Measurements from ENCODE around the gene SLC25A24. TPM values are rescaled to one million over a fixed set of nuclear protein-coding genes. Genes with fewer than 3 reads are reported as not detected.

SLC25A24 gene
- total RNA-seq, 1 experiment from 2014 or later: 23.6 TPM

DNA sequence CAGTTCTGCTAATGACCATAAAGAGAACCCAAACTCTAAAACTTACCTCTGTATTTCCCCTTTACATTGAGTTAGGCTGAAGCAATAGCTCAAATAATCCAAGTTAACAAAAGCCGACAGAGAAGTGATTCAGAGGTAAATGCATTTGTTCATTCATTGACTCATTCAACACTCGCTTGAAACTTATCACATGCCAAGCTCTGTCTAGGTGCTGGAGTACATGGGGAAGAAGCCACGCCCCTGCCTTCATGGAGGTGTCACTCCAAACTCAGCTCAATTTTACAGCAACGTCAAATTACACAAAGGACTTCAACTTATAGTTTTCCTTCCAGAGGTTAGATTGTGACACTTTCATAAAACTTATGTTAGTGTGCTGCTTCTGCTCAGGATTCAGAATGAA, 45.8 kb downstream of the SLC25A24 start:
- POLR2A ChIA-PET: no interaction called here
- H3K4me3 ChIP-seq (replicated peaks in 1 of 2; ENCODE audit: low read depth in 1 of 2, low read length in 2 of 2): no peak overlapping the region
- H3K9me2 ChIP-seq (ENCODE audit: insufficient read depth): no peaks in the 10 kb centered on the region
- no peaks in the 10 kb centered on the region for H3K27me3 ChIP-seq (ENCODE audit: insufficient read depth, low read length)
- no TSS peak for BruUV-seq (replicated peaks)
- no peaks in the 10 kb centered on the region for H3K4me1 ChIP-seq (ENCODE audit: control insufficient read depth in 1 of 2, insufficient read depth in 2 of 2, low read length in 2 of 2)
- no peaks in the 10 kb centered on the region for H3K9me3 ChIP-seq (ENCODE audit: control insufficient read depth in 1 of 2, insufficient read depth in 1 of 2, low read depth in 1 of 2, low read length in 2 of 2)
- H2AFZ ChIP-seq (ENCODE audit: low read depth, low read length, poor library complexity, severe bottlenecking): no peak overlapping the region
- H3K9ac ChIP-seq (ENCODE audit: low read length): no peak overlapping the region
- ATAC-seq: no peak
- RAD21 ChIA-PET (ENCODE audit: low non-redundant PET in 1 of 2, low total read pairs in 2 of 2, uncharacterized antibody in 2 of 2, unreplicated experiment in 2 of 2): no interaction called here
- CTCF ChIA-PET: no interaction called here
- H4K20me1 ChIP-seq (ENCODE audit: insufficient read depth): no peaks in the 10 kb centered on the region
- no peak overlapping the region for H3K4me2 ChIP-seq (ENCODE audit: low read length)
- peaks cover 0 to 8% of the 10 kb centered on the region in 2 experiments; a peak in 3 of 4 replicates for H3K36me3 ChIP-seq (ENCODE audit: control insufficient read depth in 1 of 2, insufficient read depth in 2 of 2, low read length in 2 of 2)
- TF ChIP-seq CBX3 (IDR thresholded peaks at IDR 0.05; ENCODE audit: low read depth): no peak
- no peak for TF ChIP-seq ELF1 (IDR thresholded peaks at IDR 0.05; ENCODE audit: borderline replicate concordance, low read depth)
- TF ChIP-seq EZH2 (IDR thresholded peaks at IDR 0.05): no peak
- TF ChIP-seq, protein P1, sequence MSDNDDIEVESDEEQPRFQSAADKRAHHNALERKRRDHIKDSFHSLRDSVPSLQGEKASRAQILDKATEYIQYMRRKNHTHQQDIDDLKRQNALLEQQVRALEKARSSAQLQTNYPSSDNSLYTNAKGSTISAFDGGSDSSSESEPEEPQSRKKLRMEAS (IDR thresholded peaks at IDR 0.05): no peak
- TF ChIP-seq POLR2A (IDR thresholded peaks at IDR 0.05; ENCODE audit: borderline replicate concordance, extremely low read depth, insufficient read depth, insufficient read length): no peak
- TF ChIP-seq SIN3A (IDR thresholded peaks at IDR 0.05; ENCODE audit: low read depth): no peak
- TF ChIP-seq, protein P2, sequence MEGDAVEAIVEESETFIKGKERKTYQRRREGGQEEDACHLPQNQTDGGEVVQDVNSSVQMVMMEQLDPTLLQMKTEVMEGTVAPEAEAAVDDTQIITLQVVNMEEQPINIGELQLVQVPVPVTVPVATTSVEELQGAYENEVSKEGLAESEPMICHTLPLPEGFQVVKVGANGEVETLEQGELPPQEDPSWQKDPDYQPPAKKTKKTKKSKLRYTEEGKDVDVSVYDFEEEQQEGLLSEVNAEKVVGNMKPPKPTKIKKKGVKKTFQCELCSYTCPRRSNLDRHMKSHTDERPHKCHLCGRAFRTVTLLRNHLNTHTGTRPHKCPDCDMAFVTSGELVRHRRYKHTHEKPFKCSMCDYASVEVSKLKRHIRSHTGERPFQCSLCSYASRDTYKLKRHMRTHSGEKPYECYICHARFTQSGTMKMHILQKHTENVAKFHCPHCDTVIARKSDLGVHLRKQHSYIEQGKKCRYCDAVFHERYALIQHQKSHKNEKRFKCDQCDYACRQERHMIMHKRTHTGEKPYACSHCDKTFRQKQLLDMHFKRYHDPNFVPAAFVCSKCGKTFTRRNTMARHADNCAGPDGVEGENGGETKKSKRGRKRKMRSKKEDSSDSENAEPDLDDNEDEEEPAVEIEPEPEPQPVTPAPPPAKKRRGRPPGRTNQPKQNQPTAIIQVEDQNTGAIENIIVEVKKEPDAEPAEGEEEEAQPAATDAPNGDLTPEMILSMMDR (IDR thresholded peaks at IDR 0.05 in 2 of 3, conservative IDR thresholded peaks at IDR 0.05 in 1 of 3; ENCODE audit: borderline replicate concordance in 1 of 3, insufficient read depth in 1 of 3, low read depth in 2 of 3, low read length in 2 of 3): no peak
- no peak for TF ChIP-seq ZNF274 (IDR thresholded peaks at IDR 0.05; ENCODE audit: low read depth, low read length)
- TF ChIP-seq, protein P3, sequence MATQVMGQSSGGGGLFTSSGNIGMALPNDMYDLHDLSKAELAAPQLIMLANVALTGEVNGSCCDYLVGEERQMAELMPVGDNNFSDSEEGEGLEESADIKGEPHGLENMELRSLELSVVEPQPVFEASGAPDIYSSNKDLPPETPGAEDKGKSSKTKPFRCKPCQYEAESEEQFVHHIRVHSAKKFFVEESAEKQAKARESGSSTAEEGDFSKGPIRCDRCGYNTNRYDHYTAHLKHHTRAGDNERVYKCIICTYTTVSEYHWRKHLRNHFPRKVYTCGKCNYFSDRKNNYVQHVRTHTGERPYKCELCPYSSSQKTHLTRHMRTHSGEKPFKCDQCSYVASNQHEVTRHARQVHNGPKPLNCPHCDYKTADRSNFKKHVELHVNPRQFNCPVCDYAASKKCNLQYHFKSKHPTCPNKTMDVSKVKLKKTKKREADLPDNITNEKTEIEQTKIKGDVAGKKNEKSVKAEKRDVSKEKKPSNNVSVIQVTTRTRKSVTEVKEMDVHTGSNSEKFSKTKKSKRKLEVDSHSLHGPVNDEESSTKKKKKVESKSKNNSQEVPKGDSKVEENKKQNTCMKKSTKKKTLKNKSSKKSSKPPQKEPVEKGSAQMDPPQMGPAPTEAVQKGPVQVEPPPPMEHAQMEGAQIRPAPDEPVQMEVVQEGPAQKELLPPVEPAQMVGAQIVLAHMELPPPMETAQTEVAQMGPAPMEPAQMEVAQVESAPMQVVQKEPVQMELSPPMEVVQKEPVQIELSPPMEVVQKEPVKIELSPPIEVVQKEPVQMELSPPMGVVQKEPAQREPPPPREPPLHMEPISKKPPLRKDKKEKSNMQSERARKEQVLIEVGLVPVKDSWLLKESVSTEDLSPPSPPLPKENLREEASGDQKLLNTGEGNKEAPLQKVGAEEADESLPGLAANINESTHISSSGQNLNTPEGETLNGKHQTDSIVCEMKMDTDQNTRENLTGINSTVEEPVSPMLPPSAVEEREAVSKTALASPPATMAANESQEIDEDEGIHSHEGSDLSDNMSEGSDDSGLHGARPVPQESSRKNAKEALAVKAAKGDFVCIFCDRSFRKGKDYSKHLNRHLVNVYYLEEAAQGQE (IDR thresholded peaks at IDR 0.05; ENCODE audit: low read depth): no peak
- no peak for TF ChIP-seq ZFX (IDR thresholded peaks at IDR 0.05)
- intact Hi-C loops (cut with micrococcal nuclease): no loop called here
- H3K79me2 ChIP-seq (ENCODE audit: insufficient read depth, low read length): no peaks in the 10 kb centered on the region
- no peak overlapping the region for H3K27ac ChIP-seq (ENCODE audit: low read depth, low read length)
- DNase-seq (ENCODE audit: low read depth, low spot score): no peak
